T-helper 1 cell (primary cell): ENCODE measurements around the gene ATP8A2.
A peak's percentile ranks its signal among the peaks of the same experiment; 100 is the strongest.
"Not testable (repeated sequence)": the region's sequence is repeated elsewhere in the genome, so short reads cannot be mapped to it uniquely, and the experiment has no call there.

Experiments used
- DNase-seq, 5 donors: peaks; one replicate each; pipeline ENCODE4 v3.0.0-alpha.2; 2012 to 2020
- total RNA-seq, 4 donors: gene quantifications; one replicate each; lab custom pipeline; 2026; lab: John Stamatoyannopoulos, UW

ATP8A2 gene
- total RNA-seq: 1.1 to 2.8 (median 1.6) reads per million in 4 donors

GRCh38 chr13:25371875-25372283 is at the start of gene ATP8A2:
TSS of gene ATP8A2 (plus strand) at chr13:25371974. CDS start at chr13:25372213, 239 bp downstream.
- DNase-seq: no peak

DNA sequence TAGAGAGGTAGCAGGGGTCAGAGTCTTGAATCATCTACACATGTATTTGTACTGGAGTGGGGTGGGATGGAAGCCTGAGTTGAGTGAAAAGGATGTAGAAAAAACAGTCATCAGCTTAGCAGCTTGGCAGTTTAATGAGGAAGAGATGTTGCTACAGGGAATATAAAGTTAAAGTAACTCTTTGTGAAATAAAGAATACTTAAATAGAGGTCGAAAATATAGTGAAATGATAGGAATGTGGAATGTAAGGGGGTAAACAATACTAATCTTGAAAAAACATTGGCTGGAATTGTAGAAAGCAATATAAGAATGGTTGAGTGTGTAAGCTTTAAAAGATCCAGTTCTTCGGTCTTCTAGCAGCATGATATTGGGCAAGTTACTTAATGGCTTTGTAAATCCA is 47.7 kb upstream of the ATP8A2 start:
- no peak for DNase-seq

- DNase-seq: no peak
These were observed 42.1 kb upstream of the ATP8A2 start for GRCh38 chr13:25329706-25330105.

GRCh38 chr13:25330541-25330940 is 41.2 kb upstream of the ATP8A2 start:
- no peak for DNase-seq

- DNase-seq: no peak
These were observed 35.9 kb upstream of the ATP8A2 start for GRCh38 chr13:25335856-25336255.

- DNase-seq: no peak
These were observed 26.2 kb upstream of the ATP8A2 start for GRCh38 chr13:25345576-25345975.

DNA sequence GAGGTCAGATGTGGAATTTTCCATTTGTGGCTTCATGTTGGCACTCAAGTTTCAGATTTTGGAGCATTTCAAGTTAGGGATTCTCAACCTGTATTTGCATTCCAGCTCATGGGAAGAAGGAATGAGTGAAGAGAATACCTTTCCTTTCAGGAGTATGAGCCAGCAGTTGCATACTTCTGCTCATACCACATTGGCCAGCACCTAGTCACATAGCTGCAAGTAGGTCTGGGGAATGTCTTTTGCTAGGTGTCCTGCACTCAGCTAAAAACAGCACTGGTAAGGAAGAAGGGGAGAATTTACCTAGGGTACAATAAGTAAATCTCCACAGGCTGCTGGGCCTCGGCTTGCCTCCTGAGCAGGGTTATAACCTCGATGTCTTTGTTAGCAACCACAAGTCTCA is 24.6 kb upstream of the ATP8A2 start:
- no peak for DNase-seq

- DNase-seq: no peak
These were observed 20.4 kb upstream of the ATP8A2 start for GRCh38 chr13:25351404-25351803.

GRCh38 chr13:25352230-25352629 is 19.5 kb upstream of the ATP8A2 start:
- DNase-seq: no peak

GRCh38 chr13:25352806-25353205 is 19.0 kb upstream of the ATP8A2 start:
- no peak for DNase-seq

DNA sequence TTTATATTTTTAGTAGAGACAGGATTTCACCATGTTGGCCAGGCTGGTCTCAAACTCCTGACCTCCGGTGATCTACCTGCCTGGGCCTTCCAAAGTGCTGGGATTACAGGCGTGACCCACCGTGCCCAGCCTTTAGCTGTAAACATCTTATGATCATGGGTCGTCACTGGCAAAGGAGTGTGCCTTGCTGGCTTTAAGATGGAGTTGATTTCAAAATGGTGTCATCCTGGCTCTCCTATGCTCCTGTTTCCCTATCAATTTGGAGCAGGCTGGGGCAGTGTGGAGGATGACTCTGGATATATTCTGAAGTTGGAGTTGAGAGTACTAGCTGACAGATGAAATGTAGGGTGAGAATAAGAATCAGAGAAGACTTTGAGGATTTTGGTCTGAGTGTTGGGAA is 18.4 kb upstream of the ATP8A2 start:
- no peak for DNase-seq

GRCh38 chr13:25354377-25354776 is 17.4 kb upstream of the ATP8A2 start:
- no peak for DNase-seq

GRCh38 chr13:25360443-25360842 is 11.3 kb upstream of the ATP8A2 start:
- DNase-seq: not testable (repeated sequence)

DNA sequence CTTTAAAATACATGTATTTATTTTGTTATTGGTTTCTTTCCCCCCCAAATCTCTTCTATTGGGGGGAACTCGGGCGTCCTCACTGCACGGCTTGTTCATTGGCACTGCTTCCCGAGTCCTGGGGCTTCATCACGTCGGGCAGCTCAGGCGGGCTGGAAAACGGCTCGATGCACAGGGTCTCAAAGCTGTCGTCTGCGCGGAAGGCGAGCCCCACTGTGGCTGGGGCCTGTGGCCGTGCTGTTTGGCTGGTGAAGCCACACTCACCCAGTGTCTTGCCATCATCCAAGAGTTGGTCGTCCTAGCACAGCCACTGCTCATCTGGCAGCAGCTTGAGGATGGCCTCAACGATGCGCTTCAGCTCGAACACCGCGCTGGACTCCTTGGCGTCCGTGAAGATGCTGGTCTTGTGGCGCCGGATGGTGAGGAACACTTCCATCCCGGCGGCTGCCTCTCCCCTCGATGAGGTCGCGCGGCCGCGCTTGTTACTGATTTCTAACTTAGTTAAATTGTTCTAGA is 6.0 kb upstream of the ATP8A2 start:
- DNase-seq: no peak

DNA sequence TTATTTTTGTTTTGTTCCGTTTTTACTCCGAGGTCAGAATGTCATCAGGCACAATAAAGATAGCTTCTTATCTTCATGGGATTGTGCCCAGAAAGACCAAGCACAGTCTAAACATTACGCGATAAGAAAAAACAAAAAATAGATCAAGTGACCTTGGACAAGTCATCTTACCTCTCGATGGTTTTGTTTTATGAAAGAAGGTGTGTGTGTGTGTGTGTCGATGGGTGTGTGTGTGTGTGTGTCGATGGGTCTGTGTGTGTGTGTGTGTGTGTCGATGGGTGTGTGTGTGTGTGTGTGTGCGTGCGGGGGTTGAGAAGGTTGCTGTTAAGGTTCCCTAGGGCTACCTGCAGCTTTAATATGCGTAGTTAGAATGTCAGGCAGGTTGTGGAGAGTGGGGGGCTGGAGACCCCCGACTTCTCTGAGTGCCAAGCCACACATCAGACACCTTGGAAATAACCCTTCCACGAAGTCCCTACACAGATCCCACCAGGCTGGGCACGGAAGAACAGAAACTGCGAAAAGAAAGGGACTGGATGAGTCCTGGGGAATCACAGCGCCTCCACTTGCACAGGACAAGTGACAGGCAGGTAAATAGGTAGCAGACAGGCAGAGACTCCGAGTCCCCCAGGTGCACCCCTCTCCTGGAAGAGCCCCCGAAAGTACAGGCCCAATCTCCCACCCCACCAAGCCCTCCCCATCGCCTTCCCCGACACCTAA is 458 bp upstream of the ATP8A2 start:
- DNase-seq: no peak

- DNase-seq: no peak
These were observed 709 bp downstream of the ATP8A2 start for GRCh38 chr13:25372284-25373081.

DNA sequence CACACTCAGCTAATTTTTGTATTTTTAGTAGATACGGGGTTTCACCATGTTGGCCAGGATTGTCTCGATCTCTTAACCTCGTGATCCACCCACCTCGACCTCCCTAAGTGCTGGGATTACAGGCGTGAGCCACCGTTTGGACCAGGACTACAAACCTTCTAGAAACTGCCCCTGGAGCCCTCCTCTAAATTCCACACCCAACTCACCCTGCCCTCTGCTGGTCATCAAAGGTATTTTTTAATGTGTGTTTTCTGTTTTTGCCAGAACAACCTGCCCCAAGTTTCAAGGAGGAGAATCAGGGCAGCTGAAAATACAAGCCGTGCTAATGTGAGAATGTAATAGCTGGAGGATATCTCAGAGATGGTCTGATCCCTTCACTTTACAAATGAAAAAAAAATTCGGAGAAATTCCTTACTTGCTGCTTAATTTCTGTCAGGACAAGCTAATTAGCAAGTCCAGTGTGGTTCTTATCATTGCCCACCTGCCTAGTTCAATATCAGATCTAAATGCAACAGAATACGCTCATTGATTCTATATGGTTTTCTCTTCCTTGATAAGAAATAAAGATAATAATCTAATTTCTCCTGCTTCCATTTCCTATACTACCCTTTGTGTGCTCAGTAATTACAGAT is 4.1 kb downstream of the ATP8A2 start:
- DNase-seq: peak in 2 of 5 donors; percentile 6 to 17

- no peak for DNase-seq
These were observed 5.6 kb downstream of the ATP8A2 start for GRCh38 chr13:25377244-25377962.

GRCh38 chr13:25378528-25378927 is 6.8 kb downstream of the ATP8A2 start:
- no peak for DNase-seq

- DNase-seq: no peak
These were observed 7.2 kb downstream of the ATP8A2 start for GRCh38 chr13:25379011-25379410.

DNA sequence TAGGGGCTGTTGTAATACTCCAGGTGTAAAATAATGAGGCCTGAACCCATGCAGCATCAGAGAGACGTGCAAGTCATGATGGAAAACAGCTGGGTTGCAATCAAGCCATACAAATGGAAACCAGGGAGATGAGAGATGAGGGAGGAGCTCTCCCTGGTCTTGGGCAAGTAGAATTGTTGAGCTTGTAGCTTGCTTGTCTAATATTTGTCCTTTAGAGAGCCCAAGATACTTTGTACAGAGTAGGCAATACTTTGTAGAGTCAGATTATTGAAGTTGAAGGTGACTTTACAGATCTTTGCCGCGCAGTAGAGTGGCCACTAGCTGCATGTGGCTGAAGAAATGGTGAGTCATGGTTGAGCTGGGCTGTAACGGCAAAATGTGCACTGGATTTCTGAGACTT is 8.3 kb downstream of the ATP8A2 start:
- no peak for DNase-seq

GRCh38 chr13:25380741-25381324 is 9.1 kb downstream of the ATP8A2 start:
- no peak for DNase-seq
